ENCODE results near the gene ARID3A.

ARID3A gene

GRCh38 chr19:1007399-1008251 lies 81.8 kb downstream of the ARID3A start:
- no peak for DNase-seq

- DNase-seq: no peak
Measured at GRCh38 chr19:1008268-1009040, 82.6 kb downstream of the ARID3A start.

- DNase-seq: no peak
Measured at GRCh38 chr19:1009041-1009980, 83.5 kb downstream of the ARID3A start.

GRCh38 chr19:1009981-1010538 lies 84.2 kb downstream of the ARID3A start:
- DNase-seq: no peak

- no peak for DNase-seq
Measured at GRCh38 chr19:1010586-1011510, 85.0 kb downstream of the ARID3A start.

GRCh38 chr19:1011831-1012333 lies 86.0 kb downstream of the ARID3A start:
- no peak for DNase-seq

GRCh38 chr19:1012334-1012733 lies 86.5 kb downstream of the ARID3A start:
- DNase-seq: no peak

- no peak for DNase-seq
Measured at GRCh38 chr19:1013218-1013617, 87.4 kb downstream of the ARID3A start.

- DNase-seq: no peak
Measured at GRCh38 chr19:1014161-1015060, 88.6 kb downstream of the ARID3A start.

GRCh38 chr19:1015061-1015781 lies 89.4 kb downstream of the ARID3A start:
- no peak for DNase-seq

GRCh38 chr19:1015782-1016646 lies 90.2 kb downstream of the ARID3A start:
- DNase-seq: no peak

GRCh38 chr19:1016647-1017114 lies 90.8 kb downstream of the ARID3A start:
- DNase-seq: no peak

GRCh38 chr19:1017115-1017905 lies 91.5 kb downstream of the ARID3A start:
- DNase-seq: no peak

GRCh38 chr19:1017906-1018305 lies 92.1 kb downstream of the ARID3A start:
- DNase-seq: no peak

- no peak for DNase-seq
Measured at GRCh38 chr19:1018393-1018792, 92.6 kb downstream of the ARID3A start.

GRCh38 chr19:1018932-1019615 lies 93.2 kb downstream of the ARID3A start:
- no peak for DNase-seq

GRCh38 chr19:1019616-1019961 lies 93.8 kb downstream of the ARID3A start:
- no peak for DNase-seq
